ENCODE measurements around the gene LGALSL.

Gene LGALSL

GRCh38 chr2:64471600-64471999 is 17.6 kb downstream of the LGALSL start:
- no peak for DNase-seq (ENCODE audit: low read depth in 3 of 3)

GRCh38 chr2:64472881-64473280 is 18.9 kb downstream of the LGALSL start:
- no peak for DNase-seq (ENCODE audit: low read depth in 3 of 3)

DNA sequence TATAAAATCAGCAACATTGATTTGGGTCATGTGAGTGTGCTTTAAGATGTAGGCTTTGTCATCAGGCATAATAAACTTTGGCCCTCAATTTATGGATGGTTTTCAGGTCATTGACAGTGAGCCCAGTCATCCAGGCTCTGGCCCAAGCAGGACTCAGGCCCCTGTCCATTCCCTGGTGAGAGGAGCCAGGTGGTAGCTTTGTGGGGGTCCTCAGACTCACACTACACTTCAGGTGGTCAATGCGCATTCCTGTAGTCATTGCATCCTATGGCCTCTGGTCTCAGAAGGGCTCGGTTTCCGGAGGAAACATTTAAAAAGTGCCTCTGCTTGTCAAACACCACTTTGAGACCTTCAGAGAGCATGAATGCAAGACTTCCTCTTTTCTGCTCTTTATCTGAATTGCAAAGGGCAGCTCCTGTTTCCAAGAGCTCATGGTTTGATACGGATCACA is 20.2 kb downstream of the LGALSL start:
- DNase-seq (ENCODE audit: low read depth in 3 of 3), result no peak

DNA sequence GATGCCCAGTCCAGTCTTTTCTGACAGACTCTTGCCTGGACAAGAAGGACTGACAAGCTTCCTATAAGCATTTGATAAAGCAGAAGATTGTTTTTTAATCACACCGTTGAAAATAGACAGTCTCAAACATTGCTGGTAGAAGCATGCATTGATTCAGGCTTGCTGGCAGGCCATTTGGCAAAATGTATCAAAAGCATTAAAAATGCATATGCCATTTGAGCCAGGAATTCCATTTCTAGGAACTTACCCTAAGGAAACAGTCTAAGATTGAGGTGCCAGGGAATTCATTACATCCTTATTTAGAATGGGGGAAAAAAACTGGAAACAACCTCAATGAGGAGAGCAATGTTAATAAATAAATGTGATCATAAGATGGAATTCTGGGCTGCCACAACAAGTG is 20.7 kb downstream of the LGALSL start:
- no peak for DNase-seq (ENCODE audit: low read depth in 3 of 3)

DNA sequence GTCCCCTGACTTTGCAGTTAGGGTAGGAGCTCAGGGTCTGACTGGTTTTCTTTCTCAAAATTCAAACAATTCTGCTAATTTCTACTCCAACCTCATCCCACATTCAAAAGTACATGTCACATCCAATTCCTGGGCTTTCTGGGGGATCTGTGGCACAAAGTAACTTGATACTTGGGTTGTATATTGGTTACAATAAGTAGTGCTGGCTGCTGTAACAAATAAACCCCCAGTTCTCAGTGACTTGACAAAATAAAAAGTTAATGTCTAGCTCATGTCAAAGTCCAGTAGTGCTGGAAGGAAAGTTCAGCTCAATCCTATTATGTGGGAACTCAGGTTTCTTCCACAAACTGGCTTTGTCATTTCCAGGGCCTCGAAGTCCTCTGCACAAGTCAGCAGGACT is 23.1 kb downstream of the LGALSL start:
- DNase-seq (ENCODE audit: low read depth in 3 of 3), result no peak

GRCh38 chr2:64477979-64478378 is 24.0 kb downstream of the LGALSL start:
- no peak for DNase-seq (ENCODE audit: low read depth in 3 of 3)

DNA sequence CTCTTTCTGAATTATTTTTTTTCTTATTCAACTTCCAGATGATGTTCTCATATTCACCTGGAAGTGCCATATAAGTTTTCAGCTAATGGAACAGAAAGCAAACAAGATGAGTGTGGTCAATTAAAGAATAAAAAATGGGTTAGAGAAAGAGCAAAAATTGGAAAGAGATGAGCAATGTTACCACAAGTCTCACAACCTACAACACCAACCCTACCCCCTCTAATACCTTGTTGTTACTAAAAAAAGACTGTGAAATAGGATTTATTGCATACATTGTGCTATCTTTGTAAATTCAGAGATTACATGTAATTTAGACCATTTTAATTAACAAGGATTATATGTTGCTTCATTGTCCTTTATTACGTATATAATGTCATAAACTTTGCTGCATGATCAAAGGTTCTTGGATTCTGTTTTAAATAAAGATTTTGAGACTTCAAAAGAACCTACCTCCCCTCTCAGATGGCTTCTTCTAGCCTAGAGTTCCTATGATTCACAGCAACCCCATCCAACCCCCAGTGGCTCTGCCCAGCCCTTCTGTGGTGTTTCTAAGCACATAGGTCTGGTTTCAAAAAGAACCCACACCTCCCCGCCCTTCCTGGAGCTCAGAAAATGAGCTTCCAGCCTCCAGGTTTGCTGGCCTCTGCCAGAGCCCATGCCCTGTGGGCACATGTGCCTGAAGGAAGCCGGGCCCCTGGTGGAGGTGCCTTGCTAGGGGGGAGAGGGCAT is 24.7 kb downstream of the LGALSL start:
- DNase-seq (ENCODE audit: low read depth in 3 of 3), result no peak

DNA sequence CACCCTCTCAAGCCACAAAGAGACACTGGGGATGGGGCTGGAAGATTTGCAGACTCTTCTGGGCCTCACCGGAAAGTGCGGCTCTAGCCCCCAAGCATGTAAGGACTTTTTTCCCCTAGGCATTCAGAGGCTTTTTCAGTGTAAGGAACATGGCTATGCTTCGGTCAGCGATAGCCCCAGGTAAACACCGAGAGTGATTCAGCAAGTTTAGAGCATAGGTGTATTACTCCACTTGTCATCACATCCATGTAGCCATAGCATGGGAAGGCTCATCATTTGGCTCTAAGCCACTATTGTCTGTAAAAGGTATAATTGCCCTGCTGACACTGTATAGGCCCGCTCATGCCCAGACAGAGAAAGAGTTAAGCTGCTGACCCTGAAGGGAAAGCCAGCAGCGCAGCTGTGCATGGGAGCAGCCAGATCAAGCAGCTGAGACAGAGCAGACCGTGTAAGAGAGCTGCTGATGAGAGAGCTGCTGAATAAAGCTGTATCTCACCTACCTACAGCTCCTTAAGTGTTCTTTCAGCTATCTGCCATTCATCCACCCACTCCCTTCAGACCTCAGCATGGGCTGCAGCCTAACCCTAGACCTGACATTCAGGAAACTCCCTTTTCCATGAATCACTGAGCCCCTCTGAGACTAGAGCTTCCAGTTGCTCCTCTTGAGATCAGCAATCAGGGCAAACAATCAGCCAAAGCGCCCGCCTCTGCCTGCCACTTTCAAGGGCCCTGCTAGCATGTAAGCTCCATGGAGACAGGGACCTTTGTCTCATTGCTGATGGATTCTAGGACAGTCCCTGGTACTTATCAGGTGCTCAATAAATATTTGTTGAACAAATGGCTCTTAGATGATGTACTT is 25.5 kb downstream of the LGALSL start:
- no peak for DNase-seq (ENCODE audit: low read depth in 3 of 3)

GRCh38 chr2:64481665-64482064 is 27.7 kb downstream of the LGALSL start:
- DNase-seq (ENCODE audit: low read depth in 3 of 3), result no peak

DNA sequence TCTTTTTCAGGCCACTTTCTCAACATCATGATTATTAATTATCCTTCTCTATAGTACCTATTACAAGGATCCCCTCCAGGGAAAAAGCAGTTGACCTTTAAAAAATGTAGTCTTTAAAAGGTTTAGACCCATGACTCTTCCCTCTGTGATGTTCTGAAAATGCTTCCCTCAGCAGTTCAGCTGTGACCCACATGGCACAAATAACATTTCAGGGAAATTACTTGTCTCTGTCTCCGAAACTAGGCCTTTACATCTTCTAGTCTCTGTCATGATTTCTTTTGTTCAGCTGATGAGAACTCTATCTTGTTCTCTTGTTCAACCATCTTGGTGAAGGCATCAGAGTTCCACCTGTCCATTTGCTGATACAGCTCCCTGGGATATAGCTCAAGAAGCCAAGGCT is 28.3 kb downstream of the LGALSL start:
- no peak for DNase-seq (ENCODE audit: low read depth in 3 of 3)

DNA sequence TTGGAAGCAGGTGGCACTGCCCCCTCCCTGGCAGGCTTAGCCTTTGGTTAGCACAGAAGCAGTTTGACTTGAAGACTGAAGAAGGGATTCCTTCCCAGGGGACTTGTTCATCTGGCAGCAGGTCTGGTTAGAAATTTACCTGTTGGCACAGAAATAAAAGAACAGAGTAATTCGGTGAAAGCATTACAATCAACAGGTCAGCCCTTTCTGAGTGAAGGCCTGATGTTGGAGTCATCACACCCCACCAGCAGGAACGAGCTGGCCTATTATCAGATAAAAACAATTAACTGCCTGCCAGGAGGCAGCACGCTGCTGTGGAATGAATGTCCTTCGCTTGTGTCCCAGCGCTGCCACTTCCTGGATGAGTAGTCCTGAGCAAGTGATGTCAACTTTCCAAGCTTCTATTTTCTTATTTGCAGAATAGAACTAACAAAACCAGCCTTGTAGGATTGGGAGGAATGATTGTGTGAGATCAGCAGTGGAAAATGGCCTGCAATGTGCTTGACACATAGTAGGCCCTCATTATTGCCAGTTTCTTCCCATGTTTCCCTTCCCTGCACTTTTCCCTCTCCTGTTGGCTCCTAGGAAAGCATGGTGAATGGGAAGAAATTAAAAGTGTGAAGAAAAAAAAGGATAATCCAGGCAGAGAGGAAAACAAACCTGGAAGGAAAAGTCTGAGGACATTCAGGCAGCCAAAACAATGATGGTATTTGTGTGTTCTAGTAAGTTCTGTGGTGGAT is 29.0 kb downstream of the LGALSL start:
- no peak for DNase-seq (ENCODE audit: low read depth in 3 of 3)

GRCh38 chr2:64485331-64485730 is 31.4 kb downstream of the LGALSL start:
- no peak for DNase-seq (ENCODE audit: low read depth in 3 of 3)

GRCh38 chr2:64485961-64486360 is 32.0 kb downstream of the LGALSL start:
- no peak for DNase-seq (ENCODE audit: low read depth in 3 of 3)

GRCh38 chr2:64487256-64488049 is 33.5 kb downstream of the LGALSL start:
- DNase-seq (ENCODE audit: low read depth in 3 of 3), result no peak

- peak; percentile 59 to 67 (median 66) for DNase-seq (ENCODE audit: low read depth in 3 of 3)
Observed at GRCh38 chr2:64488050-64488974, 34.4 kb downstream of the LGALSL start.

DNA sequence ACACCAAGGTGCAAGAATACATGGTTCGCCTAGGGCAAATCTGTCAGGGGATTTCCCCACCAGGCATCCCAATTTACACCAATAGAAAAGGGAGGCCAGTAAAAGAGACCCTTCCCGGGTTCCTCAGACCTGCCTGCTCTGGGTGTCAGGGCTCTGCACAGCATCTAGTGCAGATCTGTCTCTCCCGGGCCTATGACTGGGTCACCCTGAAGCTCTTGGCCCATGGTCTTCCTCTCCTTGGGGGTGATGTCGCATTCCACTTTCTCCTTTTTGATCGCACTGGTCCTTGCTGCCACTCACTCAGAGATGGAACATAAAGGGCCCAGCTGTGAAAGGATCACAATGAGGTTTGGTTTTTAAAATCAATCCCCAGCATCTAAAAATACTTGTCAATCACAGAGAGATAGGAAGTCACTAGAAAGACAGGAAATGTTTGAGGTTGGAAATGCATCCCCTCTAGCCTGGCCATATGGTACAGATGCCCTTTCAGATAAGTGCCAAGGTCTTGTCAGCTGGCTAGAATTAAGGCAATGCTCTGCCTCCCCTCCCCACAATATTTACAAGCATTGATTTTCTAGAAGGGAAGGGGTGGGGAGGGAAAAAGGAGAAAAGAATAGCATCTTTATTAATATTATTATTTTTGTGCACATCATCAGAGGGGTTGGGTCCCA is 35.3 kb downstream of the LGALSL start:
- DNase-seq (ENCODE audit: low read depth in 3 of 3), result no peak

DNA sequence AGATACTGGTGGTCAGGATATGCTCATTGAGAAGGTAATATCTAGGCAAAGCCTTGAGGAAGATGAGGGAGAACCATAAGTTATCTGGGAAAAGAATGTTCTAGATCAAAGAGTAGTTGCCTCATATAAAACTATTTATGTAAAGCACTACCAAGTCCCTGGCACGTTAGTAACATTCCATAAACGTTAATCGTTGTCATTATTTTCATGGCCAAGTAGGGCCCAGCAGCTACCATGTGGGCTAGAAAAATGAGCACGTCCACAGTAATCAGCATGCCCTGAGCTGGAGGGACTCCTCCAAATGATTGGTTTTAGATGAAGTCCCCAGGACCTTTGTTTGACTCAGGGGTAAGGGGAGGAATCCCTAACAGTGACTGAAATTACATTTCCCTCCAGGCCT is 37.5 kb downstream of the LGALSL start:
- no peak for DNase-seq (ENCODE audit: low read depth in 3 of 3)

DNA sequence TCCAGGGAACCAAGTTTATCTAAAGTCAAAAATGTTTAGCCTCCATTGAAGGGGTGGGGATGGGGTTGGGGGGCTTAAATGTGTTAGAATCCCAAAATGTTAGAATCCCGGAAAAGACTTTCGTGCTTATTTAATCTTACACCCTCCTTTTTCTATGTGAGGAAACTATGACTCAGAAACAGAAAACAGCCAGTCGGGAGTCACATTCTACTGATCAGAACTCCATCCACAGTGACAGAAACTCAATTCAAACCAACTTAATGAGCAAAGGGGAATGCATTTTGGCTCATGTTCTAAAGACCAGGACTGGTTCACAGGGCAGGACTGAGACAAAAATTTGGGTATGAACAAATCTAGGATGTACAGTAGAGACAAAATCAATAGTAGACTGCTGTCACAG is 38.3 kb downstream of the LGALSL start:
- no peak for DNase-seq (ENCODE audit: low read depth in 3 of 3)

GRCh38 chr2:64492821-64493220 is 38.9 kb downstream of the LGALSL start:
- DNase-seq (ENCODE audit: low read depth in 3 of 3), result no peak

DNA sequence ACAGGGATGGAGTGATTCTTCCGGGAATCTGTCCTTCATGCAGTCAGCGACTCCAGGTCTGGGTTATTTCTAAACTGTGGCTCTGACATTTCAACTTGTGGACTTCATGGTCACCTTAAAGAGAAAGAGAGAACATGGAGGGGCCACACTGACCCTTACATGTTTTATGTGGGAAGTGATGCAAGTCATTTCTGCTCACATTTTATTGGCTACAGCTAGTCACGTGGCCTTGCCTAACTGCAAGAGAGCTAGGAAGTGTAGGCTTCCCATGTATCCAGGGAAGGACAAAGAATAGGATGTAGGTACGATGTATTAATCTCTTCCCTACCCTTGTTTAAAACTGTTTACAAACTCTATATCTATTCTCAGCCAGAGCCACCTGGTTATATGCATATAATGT is 39.8 kb downstream of the LGALSL start:
- no peak for DNase-seq (ENCODE audit: low read depth in 3 of 3)
